Measurements from ENCODE around the gene IRGM.
"Not testable (repeated sequence)": the region's sequence is repeated elsewhere in the genome, so short reads cannot be mapped to it uniquely, and the experiment has no call there.

DNA sequence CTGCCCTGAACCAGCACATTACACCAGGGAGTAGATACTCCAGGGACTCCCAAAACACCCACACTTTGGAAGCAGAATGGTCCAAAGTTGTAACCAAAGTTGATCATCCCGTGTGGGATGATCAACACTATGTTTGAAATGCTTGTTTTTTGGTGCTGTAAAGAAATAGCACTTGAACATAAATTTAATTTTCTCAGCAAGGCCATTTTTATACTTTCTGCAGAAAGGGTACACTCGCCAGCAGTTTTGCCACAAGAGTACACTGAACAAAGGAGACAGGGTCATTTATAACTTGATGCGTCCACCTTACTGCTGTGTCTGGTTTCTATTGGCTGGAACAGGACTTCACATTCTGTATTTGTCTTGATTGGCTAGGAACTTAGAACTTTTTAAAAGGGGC, 14.5 kb upstream of the IRGM start:
- TF ChIP-seq CTCF (IDR thresholded peaks at IDR 0.05; ENCODE audit: poor library complexity); EZH2 (IDR thresholded peaks at IDR 0.05; ENCODE audit: borderline replicate concordance); EZH2phosphoT487 (IDR thresholded peaks at IDR 0.05; ENCODE audit: low read depth, severe bottlenecking, unreplicated experiment): not testable (repeated sequence)
